Psoas muscle (tissue), 8 donors: ENCODE results near the gene IPPK. TPM values are rescaled to one million over a fixed set of nuclear protein-coding genes. Genes with fewer than 3 reads are reported as not detected.

ENCODE experiments used
- ATAC-seq, 4 donors: fragments of 200-7000 bp; cut with Tn5 transposase; one replicate each; pipeline ENCODE4 v1.9.1; 2020; ENCODE audit warnings: moderate library complexity in 3 of 4, mild to moderate bottlenecking in 2 of 4
- DNase-seq, 2 donors: peaks; one replicate each; pipeline ENCODE4 v3.0.0-alpha.2; 2020
- H3K27ac ChIP-seq: fragments of 200-600 bp; one replicate; pipeline ENCODE4 v1.8.0; 2022
- H3K27me3 ChIP-seq, 3 donors: fragments of 200-600 bp in 1 of 3; one replicate each; pipeline versions ENCODE4 v1.6.1 to v1.8.0; 2013 to 2022; ENCODE audit warnings: low read length in 2 of 3, mild to moderate bottlenecking in 2 of 3, moderate library complexity in 1 of 3; ENCODE audit not compliant: insufficient read depth in 3 of 3
- H3K36me3 ChIP-seq, 2 donors: fragments of 200-600 bp in 1 of 2; one replicate each; pipeline versions ENCODE4 v1.6.1 to v1.8.0; 2013 to 2022; ENCODE audit warnings: low read depth in 1 of 2, mild to moderate bottlenecking in 1 of 2, moderate library complexity in 1 of 2; ENCODE audit not compliant: insufficient read depth in 1 of 2
- H3K4me1 ChIP-seq: fragments of 200-600 bp; one replicate; pipeline ENCODE4 v1.8.0; 2022
- H3K4me3 ChIP-seq: fragments of 200-600 bp; one replicate; pipeline ENCODE4 v1.8.0; 2022; ENCODE audit warnings: mild to moderate bottlenecking
- H3K9me3 ChIP-seq: fragments of 200-600 bp; one replicate; pipeline ENCODE4 v1.8.0; 2022
- CTCF ChIP-seq: fragments of 200-600 bp; IDR thresholded peaks from one replicate; pipeline ENCODE4 v1.8.0; 2022; ENCODE audit warnings: antibody characterized with exemption
- WGBS, 3 donors: extraction: QIAGEN DNeasy Blood & Tissue Kit; methylation state at CpG; one replicate each; pipeline versions ENCODE4 v1.1.6 to v1.1.7; 2013; 5-methylcytosine and 5-hydroxymethylcytosine counted together
- intact Hi-C, 2 donors: fragments of 100-400 bp; cut with DNase I; formaldehyde crosslinking; loops; one replicate each; pipeline versions ENCODE4 v1.11.0 to v1.14.2; 2022
- polyA plus RNA-seq, 3 donors: library from polyadenylated mRNA; stranded (reverse); fragments of 200-250 nt; gene quantifications; one replicate each; pipeline ENCODE4 v1.2.3, GENCODE V29; 2013
- total RNA-seq, 4 donors: library from RNA; stranded (reverse); fragmentation: NEBNext Ultra II Directional in 2 of 4; extraction: Animal tissue kit (Norgen Biotek cat#: 25700) in 2 of 4; gene quantifications; one replicate each; pipeline versions ENCODE4 v1.2.1 to v1.2.4, GENCODE V29; 2021 to 2023
- donor health status: healthy with polysubstance abuse.
- donor health status: DM: no; HTN: no; CAD: no; lungs with moderate emphysema.
- donor health status: Bipolar disorder and iron deficiency.
- donor health status: healthy.
- donor health status: DM: yes; HTN: yes; CAD: no.
- donor health status: DM: no; HTN: no; CAD: no.
- donor health status: DM: no; HTN: no; CAD: no.
- donor health status: DM: yes; HTN: yes; CAD: no.

The IPPK gene
- total and polyA plus RNA-seq, 7 donors = 3.9 to 10.5 (median 8.5) TPM

- peak in 1 of 4 donors; percentile 6 for ATAC-seq
- WGBS, 3 donors = 90 to 93% (median 91%) methylated on average over 26 of the region's 26 CpGs
- H3K4me1 ChIP-seq = peaks cover 7% of the 10 kb centered on the region
- no peaks in the 10 kb centered on the region for H3K9me3 ChIP-seq
- TF ChIP-seq CTCF = no peak
- H3K27ac ChIP-seq = no peak overlapping the region
- H3K27me3 ChIP-seq = no peaks in the 10 kb centered on the region
- H3K4me3 ChIP-seq = no peak overlapping the region
- peaks cover 4 to 96% of the 10 kb centered on the region in 2 donors for H3K36me3 ChIP-seq
- intact Hi-C loops = loop anchor here (5.0 to 10.0 kb wide), 4 partner anchors 311 to 501 kb away; partner anchors contain the start of genes CENPP (in 2 of the 2) and NOL8 (in 2 of the 2)
- no peak for DNase-seq
Observed at GRCh38 chr9:92637886-92638620, 31.9 kb downstream of the IPPK start.

- no peaks in the 10 kb centered on the region for H3K9me3 ChIP-seq
- H3K27ac ChIP-seq = no peak overlapping the region
- WGBS, 3 donors = 87 to 92% (median 89%) methylated on average over 7 of the region's 7 CpGs
- peaks cover 7% of the 10 kb centered on the region for H3K4me1 ChIP-seq
- no peak for ATAC-seq
- no peak for DNase-seq
- no peaks in the 10 kb centered on the region for H3K27me3 ChIP-seq
- H3K36me3 ChIP-seq = peaks cover 4 to 95% of the 10 kb centered on the region in 2 donors
- intact Hi-C loops = loop anchor here (5.0 to 10.0 kb wide), 4 partner anchors 310 to 500 kb away; partner anchors contain the start of genes CENPP (in 2 of the 2) and NOL8 (in 2 of the 2)
- H3K4me3 ChIP-seq = no peak overlapping the region
- no peak for TF ChIP-seq CTCF
Observed at GRCh38 chr9:92637326-92637725, 32.6 kb downstream of the IPPK start.

- 83 to 88% (median 87%) methylated on average over 3 of the region's 3 CpGs for WGBS, 3 donors
- Histone ChIP-seq H3K27me3 (no peaks in the 10 kb centered on the region), H3K4me3 (no peak overlapping the region), H3K36me3 (peaks cover 9 to 94% of the 10 kb centered on the region in 2 donors), H3K27ac (no peak overlapping the region), H3K9me3 (no peaks in the 10 kb centered on the region), H3K4me1 (peaks cover 7% of the 10 kb centered on the region)
- intact Hi-C loops = loop anchor here (5.0 to 10.0 kb wide), 4 partner anchors 309 to 499 kb away; partner anchors contain the start of genes CENPP (in 2 of the 2) and NOL8 (in 2 of the 2)
- no peak for TF ChIP-seq CTCF
- no peak for DNase-seq
- no peak for ATAC-seq
Observed at GRCh38 chr9:92636627-92637026, 33.3 kb downstream of the IPPK start.

GRCh38 chr9:92635760-92636159 is 34.2 kb downstream of the IPPK start:
- no peak for DNase-seq
- Histone ChIP-seq H3K27ac (no peak overlapping the region), H3K36me3 (peaks cover 13 to 92% of the 10 kb centered on the region in 2 donors), H3K4me3 (no peak overlapping the region), H3K9me3 (no peaks in the 10 kb centered on the region), H3K27me3 (no peaks in the 10 kb centered on the region), H3K4me1 (peaks cover 7% of the 10 kb centered on the region)
- TF ChIP-seq CTCF = no peak
- ATAC-seq = no peak
- WGBS, 3 donors = 87 to 98% (median 91%) methylated on average over 4 of the region's 4 CpGs
- intact Hi-C loops = loop anchor here (5.0 to 10.0 kb wide), 4 partner anchors 308 to 498 kb away; partner anchors contain the start of genes CENPP (in 2 of the 2) and NOL8 (in 2 of the 2)
